K562 (cell line): ENCODE results near the gene LRRC4C. TPM values are rescaled to one million over a fixed set of nuclear protein-coding genes. Genes with fewer than 3 reads are reported as not detected.

Experiments
- ATAC-seq: fragments of 200-7000 bp; cut with Tn5 transposase; 3 replicates; pipeline ENCODE4 v1.9.1; 2020; ENCODE audit warnings: moderate library complexity
- BruUV-seq: library from RNA; stranded (reverse); fragments of 400-500 nt; replicated peaks from 2 replicates; lab custom pipeline; 2021; lab: Mats Ljungman, UMichigan
- CTCF ChIA-PET: fragments of 300-600 bp; formaldehyde crosslinking; extraction: SDS; loops from one replicate; lab custom pipeline; 2021; ENCODE audit warnings: low intra/inter-chr PET ratio; lab: Yijun Ruan, JAX
- POLR2A ChIA-PET: fragments of 300-600, 350-650 bp; sonication (Branson Sonifier 250); formaldehyde crosslinking; extraction: SDS; loops from one replicate; lab custom pipeline; 2021; ENCODE audit warnings: antibody characterized with exemption, inconsistent platforms; lab: Yijun Ruan, JAX
- DNase-seq, 4 experiments: peaks; one replicate each; pipeline versions ENCODE4 v3.0.0 to v3.0.0-alpha.2; 2011 to 2018; ENCODE audit warnings: low spot score in 3 of 4, mixed read lengths in 3 of 4; ENCODE audit errors: extremely low read depth in 1 of 4
- FAIRE-seq: peaks from 2 replicates; lab custom pipeline; 2011; peaks lifted over from hg19 to GRCh38; lab: Jason Lieb, UNC
- H2AFZ ChIP-seq: 2 replicates; pipeline ENCODE4 v1.6.0; 2011; ENCODE audit warnings: low read depth, low read length, control low read depth, inconsistent platforms
- H3K27ac ChIP-seq: fragments of 200-600 bp; 3 replicates; pipeline ENCODE4 v1.8.0; 2011; ENCODE audit warnings: low read depth, mild to moderate bottlenecking, control low read depth, inconsistent platforms, low read length, moderate library complexity, mixed read lengths; ENCODE audit errors: extremely low read depth
- H3K27me3 ChIP-seq, 2 experiments: fragments of 300-600 bp in 1 of 2; 2 replicates in 1 of 2; 3 replicates in 1 of 2; pipeline versions ENCODE4 v1.6.0 to v1.8.0; 2011; ENCODE audit warnings: inconsistent platforms in 2 of 2, low read length in 2 of 2, mild to moderate bottlenecking in 1 of 2, mixed read lengths in 1 of 2, moderate library complexity in 1 of 2; ENCODE audit not compliant: control insufficient read depth in 2 of 2, insufficient read depth in 2 of 2
- H3K36me3 ChIP-seq: fragments of 300-600 bp; 3 replicates; pipeline ENCODE4 v1.8.0; 2011; ENCODE audit warnings: mild to moderate bottlenecking, low read length, inconsistent platforms; ENCODE audit not compliant: control insufficient read depth, insufficient read depth
- H3K4me1 ChIP-seq, 2 experiments: fragments of 200-600 bp in 1 of 2; replicated peaks in 1 of 2; 2 replicates in 1 of 2; 3 replicates in 1 of 2; pipeline versions ENCODE4 v1.5.1 to v1.8.0; 2011; ENCODE audit warnings: inconsistent platforms in 2 of 2, low read length in 2 of 2, mild to moderate bottlenecking in 1 of 2, mixed read lengths in 1 of 2, moderate library complexity in 1 of 2; ENCODE audit not compliant: control insufficient read depth in 2 of 2, insufficient read depth in 2 of 2
- H3K4me2 ChIP-seq: 2 replicates; pipeline ENCODE4 v1.6.1; 2011; ENCODE audit warnings: low read length, control low read depth, inconsistent platforms, mixed read lengths; ENCODE audit not compliant: insufficient read depth
- H3K4me3 ChIP-seq: fragments of 200-600 bp; sonication (generic), shearing (Covaris generic); 2 replicates; pipeline ENCODE4 v1.5.1; 2016; ENCODE audit warnings: control low read depth, inconsistent platforms
- H3K79me2 ChIP-seq: fragments of 200-600 bp; 3 replicates; pipeline ENCODE4 v1.8.0; 2011; ENCODE audit warnings: low read length, inconsistent platforms; ENCODE audit not compliant: control insufficient read depth, insufficient read depth
- H3K9ac ChIP-seq, 2 experiments: 2 replicates each; pipeline versions ENCODE4 v1.6.0 to v1.6.1; 2011; ENCODE audit warnings: low read depth in 2 of 2, low read length in 2 of 2, control low read depth in 1 of 2, inconsistent platforms in 1 of 2, mild to moderate bottlenecking in 1 of 2, mixed read lengths in 1 of 2; ENCODE audit not compliant: insufficient read depth in 1 of 2
- H3K9me1 ChIP-seq: one replicate; pipeline ENCODE4 v1.6.0; 2011; ENCODE audit warnings: inconsistent platforms, mild to moderate bottlenecking, low read length, moderate library complexity; ENCODE audit not compliant: control insufficient read depth, insufficient read depth
- H3K9me3 ChIP-seq: replicated peaks from 2 replicates; pipeline ENCODE4 v1.5.1; 2011; ENCODE audit warnings: low read depth, low read length, inconsistent platforms; ENCODE audit not compliant: control insufficient read depth, insufficient read depth
- H4K20me1 ChIP-seq: replicated peaks from 2 replicates; pipeline ENCODE4 v1.6.1; 2011; ENCODE audit warnings: low read length, inconsistent platforms, mixed read lengths; ENCODE audit not compliant: control insufficient read depth, insufficient read depth
- ATF2 ChIP-seq: sonication (generic); formaldehyde crosslinking; IDR thresholded peaks from 2 replicates; pipeline ENCODE4 v1.8.1; 2022; ENCODE audit warnings: missing genetic modification reagents
- EHMT2 ChIP-seq: fragments of 450-650 bp; IDR thresholded peaks from 2 replicates; pipeline ENCODE4 v1.6.1; 2018; ENCODE audit warnings: antibody characterized with exemption
- GABPB1 ChIP-seq: sonication (generic); formaldehyde crosslinking; IDR thresholded peaks from 2 replicates; pipeline ENCODE4 v1.8.0; 2022; ENCODE audit warnings: mild to moderate bottlenecking, missing genetic modification reagents
- HDAC8 ChIP-seq: fragments of 450-650 bp; IDR thresholded peaks from 2 replicates; pipeline ENCODE4 v1.6.1; 2016; ENCODE audit warnings: mild to moderate bottlenecking, missing genetic modification characterization, moderate library complexity, missing compliant biosample characterization
- RREB1 ChIP-seq: fragments of 250-450 bp; sonication (Bioruptor Pico); IDR thresholded peaks from 2 replicates; pipeline ENCODE4 v1.4.0; 2020
- ZNF232 ChIP-seq: sonication (generic); formaldehyde crosslinking; IDR thresholded peaks from 2 replicates; pipeline ENCODE4 v1.8.0; 2022; ENCODE audit warnings: mild to moderate bottlenecking, missing genetic modification reagents
- ZNF280A ChIP-seq: fragments of 450-650 bp; IDR thresholded peaks from 2 replicates; pipeline ENCODE4 v1.6.1; 2018; ENCODE audit warnings: mild to moderate bottlenecking, low read depth; ENCODE audit not compliant: partially characterized antibody
- WGBS: fragments of 100-300 bp; shearing (Covaris generic); methylation state at CpG from one replicate; pipeline ENCODE4 v1.1.6; 2016; ENCODE audit warnings: low coverage, mixed read lengths; ENCODE audit not compliant: insufficient coverage; ENCODE audit errors: missing lambda C conversion rate; 5-methylcytosine and 5-hydroxymethylcytosine counted together
- in situ Hi-C: fragments of 300-500 bp; cut with MboI; formaldehyde crosslinking; loops from 4 replicates; pipeline ENCODE4 v1.15.0; 2018; ENCODE audit warnings: inconsistent platforms, mixed read lengths
- intact Hi-C: fragments of 100-400 bp; cut with micrococcal nuclease; formaldehyde crosslinking; loops from 2 replicates; pipeline ENCODE4 v1.14.2; 2022
- polyA plus RNA-seq, 8 experiments: library from polyadenylated mRNA; depleted of rRNA in 4 of 8; stranded (reverse) in 5 of 8; unstranded in 3 of 8; fragments of >200 nt; fragmentation: Nextera tagmentation in 2 of 8; fragmentation: Illumina TruSeq in 1 of 8; extraction: Ambion mirVana in 2 of 8; extraction: Trizol in 1 of 8; gene quantifications; 2 replicates each; pipeline versions ENCODE4 v1.2.1 to v1.2.3, GENCODE V29; 2011 to 2014; ENCODE audit warnings: inconsistent platforms in 1 of 8, missing spikeins in 1 of 8
- total RNA-seq, 7 experiments: library from RNA; depleted of rRNA in 6 of 7; stranded (reverse); fragments of >200 nt in 6 of 7; fragmentation: Illumina TruSeq in 2 of 7; extraction: Trizol in 2 of 7; gene quantifications; 2 replicates each; pipeline versions ENCODE4 v1.2.1 to v1.2.3, GENCODE V29; 2011 to 2021; ENCODE audit warnings: low replicate concordance in 1 of 7

The LRRC4C gene
- total and polyA plus RNA-seq, 9 of the 15 experiments (the other 6 are each of a cell fraction or from before 2014, with no cell fraction given) = not detected

GRCh38 chr11:41307296-41308080, 152.0 kb downstream of the LRRC4C start:
- no peak for FAIRE-seq
- Histone ChIP-seq H3K36me3 (no peaks in the 10 kb centered on the region), H3K27me3 (no peaks in the 10 kb centered on the region), H3K4me3 (no peak overlapping the region), H3K9me1 (no peaks in the 10 kb centered on the region), H3K9ac (no peak overlapping the region), H4K20me1 (no peaks in the 10 kb centered on the region), H3K79me2 (no peaks in the 10 kb centered on the region), H3K4me2 (no peak overlapping the region), H2AFZ (no peak overlapping the region), H3K27ac (no peak overlapping the region), H3K9me3 (0 out of 2 replicates have a peak, but pooled peaks cover 1% of the 10 kb centered on the region), H3K4me1 (no peaks in the 10 kb centered on the region)
- intact Hi-C loops (no loop called here), in situ Hi-C loops (no loop called here)
- no peak for ATAC-seq
- WGBS = 0% methylated on average over 3 of the region's 5 CpGs
- BruUV-seq = no TSS peak
- TF ChIP-seq ZNF280A (no peak), ATF2 (CRISPR knock-in tag) (no peak), ZNF232 (CRISPR knock-in tag) (no peak), GABPB1 (CRISPR knock-in tag) (no peak), RREB1 (no peak), HDAC8 (no peak), EHMT2 (no peak)
- DNase-seq = no peak
- POLR2A ChIA-PET = no interaction called here
- CTCF ChIA-PET = no interaction called here
